ENCODE data around the gene NEU2. TPM values are rescaled to one million over a fixed set of nuclear protein-coding genes. Genes with fewer than 3 reads are reported as not detected.

NEU2 gene
- total and polyA plus RNA-seq, 10 of the 15 experiments (the other 5 are each of a cell fraction or from before 2014, with no cell fraction given): not detected

DNA sequence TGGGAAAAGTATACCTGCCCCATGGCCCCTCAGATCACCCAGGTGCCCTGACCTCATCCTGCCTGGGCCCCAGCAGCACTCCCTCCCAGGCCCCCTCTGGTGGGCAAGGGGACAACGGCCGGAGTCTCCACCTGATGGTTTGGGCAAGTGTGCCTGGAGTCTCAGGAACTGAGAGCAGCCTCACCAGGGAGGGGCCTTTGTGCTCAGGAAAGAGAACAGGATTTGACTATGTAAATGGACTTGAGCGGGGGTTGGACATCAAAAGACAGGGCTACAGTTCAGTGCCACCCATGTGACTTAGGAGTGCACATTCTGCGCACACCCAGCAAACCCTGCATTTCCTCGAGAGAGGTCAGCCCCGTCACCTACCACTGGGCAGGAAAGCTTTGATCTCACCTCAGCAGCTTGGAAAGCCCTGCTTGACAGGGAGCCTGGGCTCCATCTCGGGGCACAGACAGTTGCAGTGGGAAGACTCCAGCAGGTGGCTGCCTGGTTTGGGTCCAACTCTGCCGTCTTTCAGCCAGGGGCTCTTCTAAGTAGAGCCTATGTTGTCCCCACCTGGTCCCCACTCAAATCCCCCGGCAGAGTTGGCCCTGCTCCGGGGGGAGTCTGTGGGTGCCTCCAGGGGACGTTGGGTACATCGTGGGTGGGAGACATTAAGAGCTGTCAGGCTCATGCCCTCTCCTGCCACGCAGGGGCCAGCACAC, 30.9 kb downstream of the NEU2 start (continued):
- TF ChIP-seq RAD21 (IDR thresholded peaks at IDR 0.05; ENCODE audit: insufficient read depth, low read depth, low read length) (peak; percentile 16; the same call in 1 of the 2 replicates), NBN (IDR thresholded peaks at IDR 0.05) (peak; percentile 41; the same call in 1 of the 2 replicates), NFXL1 (IDR thresholded peaks at IDR 0.05; ENCODE audit: borderline replicate concordance) (no peak), POLR2AphosphoS5 (IDR thresholded peaks at IDR 0.05; ENCODE audit: low read length) (peak; percentile 89), BHLHE40 (IDR thresholded peaks at IDR 0.05; ENCODE audit: borderline replicate concordance in 1 of 2, low read depth in 2 of 2, low read length in 1 of 2) (peak; percentile 67 to 80), EGR1 (IDR thresholded peaks at IDR 0.05; ENCODE audit: borderline replicate concordance in 1 of 2, low read depth in 2 of 2, low read length in 2 of 2) (0 out of 3 replicates have a peak, but pooled peaks of 1 of the 2 experiments have one; percentile 34), MYB (IDR thresholded peaks at IDR 0.05; ENCODE audit: borderline replicate concordance, low read depth, low read length) (no peak), NR2F1 (conservative IDR thresholded peaks at IDR 0.05) (peak; percentile 79), SMAD5 (IDR thresholded peaks at IDR 0.05; ENCODE audit: low read depth) (peak; percentile 91), PKNOX1 (IDR thresholded peaks at IDR 0.05) (peak; percentile 67), FOXK2 (IDR thresholded peaks at IDR 0.05) (0 out of 2 replicates have a peak, but pooled peaks have one; percentile 23), ELK1 (IDR thresholded peaks at IDR 0.05; ENCODE audit: low read depth, low read length) (no peak), TCF7 (IDR thresholded peaks at IDR 0.05; ENCODE audit: borderline replicate concordance) (no peak), IKZF1 (conservative IDR thresholded peaks at IDR 0.05) (peak; percentile 79), SPI1 (IDR thresholded peaks at IDR 0.05; ENCODE audit: borderline replicate concordance, insufficient read depth, low read depth, low read length) (0 out of 2 replicates have a peak, but pooled peaks have one; percentile 33), CHD2 (IDR thresholded peaks at IDR 0.05; ENCODE audit: borderline replicate concordance, low read depth, low read length) (peak; percentile 41; the same call in 1 of the 2 replicates), KLF5 (IDR thresholded peaks at IDR 0.05; ENCODE audit: partially characterized antibody) (no peak), TCF3 (IDR thresholded peaks at IDR 0.05; ENCODE audit: borderline replicate concordance, insufficient read depth, low read depth, low read length) (peak; percentile 66; the same call in 1 of the 2 replicates), TBL1XR1 (IDR thresholded peaks at IDR 0.05; ENCODE audit: low read depth, low read length) (peak; percentile 22; the same call in 1 of the 2 replicates), EED (IDR thresholded peaks at IDR 0.05; ENCODE audit: low read depth) (peak; percentile 61; the same call in 1 of the 2 replicates), SMC3 (IDR thresholded peaks at IDR 0.05; ENCODE audit: borderline replicate concordance, low read length) (peak; percentile 36; the same call in 1 of the 2 replicates), USF2 (IDR thresholded peaks at IDR 0.05; ENCODE audit: borderline replicate concordance, low read depth, low read length) (peak; percentile 58; the same call in 1 of the 2 replicates)
- TF ChIP-seq, protein P1, sequence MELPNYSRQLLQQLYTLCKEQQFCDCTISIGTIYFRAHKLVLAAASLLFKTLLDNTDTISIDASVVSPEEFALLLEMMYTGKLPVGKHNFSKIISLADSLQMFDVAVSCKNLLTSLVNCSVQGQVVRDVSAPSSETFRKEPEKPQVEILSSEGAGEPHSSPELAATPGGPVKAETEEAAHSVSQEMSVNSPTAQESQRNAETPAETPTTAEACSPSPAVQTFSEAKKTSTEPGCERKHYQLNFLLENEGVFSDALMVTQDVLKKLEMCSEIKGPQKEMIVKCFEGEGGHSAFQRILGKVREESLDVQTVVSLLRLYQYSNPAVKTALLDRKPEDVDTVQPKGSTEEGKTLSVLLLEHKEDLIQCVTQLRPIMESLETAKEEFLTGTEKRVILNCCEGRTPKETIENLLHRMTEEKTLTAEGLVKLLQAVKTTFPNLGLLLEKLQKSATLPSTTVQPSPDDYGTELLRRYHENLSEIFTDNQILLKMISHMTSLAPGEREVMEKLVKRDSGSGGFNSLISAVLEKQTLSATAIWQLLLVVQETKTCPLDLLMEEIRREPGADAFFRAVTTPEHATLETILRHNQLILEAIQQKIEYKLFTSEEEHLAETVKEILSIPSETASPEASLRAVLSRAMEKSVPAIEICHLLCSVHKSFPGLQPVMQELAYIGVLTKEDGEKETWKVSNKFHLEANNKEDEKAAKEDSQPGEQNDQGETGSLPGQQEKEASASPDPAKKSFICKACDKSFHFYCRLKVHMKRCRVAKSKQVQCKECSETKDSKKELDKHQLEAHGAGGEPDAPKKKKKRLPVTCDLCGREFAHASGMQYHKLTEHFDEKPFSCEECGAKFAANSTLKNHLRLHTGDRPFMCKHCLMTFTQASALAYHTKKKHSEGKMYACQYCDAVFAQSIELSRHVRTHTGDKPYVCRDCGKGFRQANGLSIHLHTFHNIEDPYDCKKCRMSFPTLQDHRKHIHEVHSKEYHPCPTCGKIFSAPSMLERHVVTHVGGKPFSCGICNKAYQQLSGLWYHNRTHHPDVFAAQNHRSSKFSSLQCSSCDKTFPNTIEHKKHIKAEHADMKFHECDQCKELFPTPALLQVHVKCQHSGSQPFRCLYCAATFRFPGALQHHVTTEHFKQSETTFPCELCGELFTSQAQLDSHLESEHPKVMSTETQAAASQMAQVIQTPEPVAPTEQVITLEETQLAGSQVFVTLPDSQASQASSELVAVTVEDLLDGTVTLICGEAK (IDR thresholded peaks at IDR 0.05; ENCODE audit: borderline replicate concordance): 0 out of 2 replicates have a peak, but pooled peaks have one; percentile 14
